Esophagus muscularis mucosa (tissue), 3 donors: ENCODE measurements around the gene RMI2.

Source experiments
- EP300 ChIP-seq: sonication (generic); formaldehyde crosslinking; IDR thresholded peaks from one replicate; pipeline ENCODE4 v1.6.1; 2017; ENCODE audit warnings: antibody characterized with exemption
- TF ChIP-seq, protein P1 (sequence below), 3 experiments: fragments of 200-600 bp in 2 of 3; fragments of 450-650 bp in 1 of 3; sonication (generic) in 2 of 3; IDR thresholded peaks; one replicate each; pipeline ENCODE4 v1.5.1; 2017 to 2019; ENCODE audit warnings: antibody characterized with exemption in 3 of 3, mild to moderate bottlenecking in 2 of 3, moderate library complexity in 1 of 3

DNA sequence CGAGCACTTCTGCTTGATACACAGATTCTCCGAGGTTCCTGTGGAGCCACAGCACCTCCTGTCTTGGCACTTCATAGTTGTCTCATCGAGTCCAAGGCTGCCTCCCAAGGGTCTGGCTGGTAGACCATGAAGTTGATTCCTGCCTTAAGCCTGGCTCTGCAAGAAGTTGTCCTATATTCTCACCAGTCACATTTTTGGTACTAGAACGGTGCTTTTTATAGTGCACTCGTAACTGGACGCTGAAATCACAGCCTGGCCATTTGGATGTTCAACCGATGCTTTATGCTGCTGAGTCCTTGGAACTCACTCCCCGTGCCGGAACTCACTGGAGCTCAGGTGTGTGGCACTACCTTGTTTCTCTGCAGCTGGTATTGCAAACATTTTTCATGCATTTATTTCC, 35.6 kb downstream of the RMI2 start:
- TF ChIP-seq, protein P1, sequence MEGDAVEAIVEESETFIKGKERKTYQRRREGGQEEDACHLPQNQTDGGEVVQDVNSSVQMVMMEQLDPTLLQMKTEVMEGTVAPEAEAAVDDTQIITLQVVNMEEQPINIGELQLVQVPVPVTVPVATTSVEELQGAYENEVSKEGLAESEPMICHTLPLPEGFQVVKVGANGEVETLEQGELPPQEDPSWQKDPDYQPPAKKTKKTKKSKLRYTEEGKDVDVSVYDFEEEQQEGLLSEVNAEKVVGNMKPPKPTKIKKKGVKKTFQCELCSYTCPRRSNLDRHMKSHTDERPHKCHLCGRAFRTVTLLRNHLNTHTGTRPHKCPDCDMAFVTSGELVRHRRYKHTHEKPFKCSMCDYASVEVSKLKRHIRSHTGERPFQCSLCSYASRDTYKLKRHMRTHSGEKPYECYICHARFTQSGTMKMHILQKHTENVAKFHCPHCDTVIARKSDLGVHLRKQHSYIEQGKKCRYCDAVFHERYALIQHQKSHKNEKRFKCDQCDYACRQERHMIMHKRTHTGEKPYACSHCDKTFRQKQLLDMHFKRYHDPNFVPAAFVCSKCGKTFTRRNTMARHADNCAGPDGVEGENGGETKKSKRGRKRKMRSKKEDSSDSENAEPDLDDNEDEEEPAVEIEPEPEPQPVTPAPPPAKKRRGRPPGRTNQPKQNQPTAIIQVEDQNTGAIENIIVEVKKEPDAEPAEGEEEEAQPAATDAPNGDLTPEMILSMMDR (IDR thresholded peaks at IDR 0.05), result no peak
- TF ChIP-seq EP300, result no peak
